HepG2 (cell line): ENCODE data around the gene NUBP1. TPM values are rescaled to one million over a fixed set of nuclear protein-coding genes. Genes with fewer than 3 reads are reported as not detected.

Experiments used
- CEBPG ChIP-seq: IDR thresholded peaks from 2 replicates; pipeline ENCODE4 v1.6.1; 2016
- CTCF ChIP-seq: sonication (generic); formaldehyde crosslinking; IDR thresholded peaks from 2 replicates; pipeline ENCODE4 v1.5.0; 2020; ENCODE audit warnings: mild to moderate bottlenecking, missing genetic modification reagents, moderate library complexity
- HCFC1 ChIP-seq: fragments of 150-350 bp; IDR thresholded peaks from 2 replicates; pipeline ENCODE4 v1.6.1; 2014; ENCODE audit warnings: low read depth, low read length
- HNRNPUL1 ChIP-seq: fragments of 200-400 bp; formaldehyde crosslinking; IDR thresholded peaks from 2 replicates; pipeline ENCODE4 v1.6.1; 2017; ENCODE audit warnings: low read depth, mild to moderate bottlenecking, low read length, moderate library complexity
- KDM5A ChIP-seq: fragments of 200-600 bp; sonication (generic); IDR thresholded peaks from 2 replicates; pipeline ENCODE4 v1.7.0; 2018; ENCODE audit warnings: antibody characterized with exemption, mild to moderate bottlenecking, low read length, borderline replicate concordance
- KLF16 ChIP-seq, 2 experiments: sonication (generic) in 1 of 2; formaldehyde crosslinking in 1 of 2; IDR thresholded peaks; 2 replicates each; pipeline versions ENCODE4 v1.6.1 to v1.8.0; 2016 to 2023; ENCODE audit warnings: missing genetic modification reagents in 2 of 2, missing compliant biosample characterization in 1 of 2
- RFXANK ChIP-seq: IDR thresholded peaks from 2 replicates; pipeline ENCODE4 v1.6.1; 2016
- SIN3A ChIP-seq: IDR thresholded peaks from 2 replicates; pipeline ENCODE4 v1.6.1; 2011; ENCODE audit warnings: low read depth, mild to moderate bottlenecking, control low read depth, low read length, borderline replicate concordance
- SRSF9 ChIP-seq: fragments of 200-400 bp; formaldehyde crosslinking; IDR thresholded peaks from 2 replicates; pipeline ENCODE4 v1.6.1; 2018; ENCODE audit warnings: borderline replicate concordance, mild to moderate bottlenecking, low read depth, low read length; ENCODE audit not compliant: insufficient read depth, poor library complexity, severe bottlenecking
- TFDP1 ChIP-seq: IDR thresholded peaks from 2 replicates; pipeline ENCODE4 v1.6.1; 2016; ENCODE audit warnings: missing compliant biosample characterization, missing genetic modification reagents, borderline replicate concordance
- U2AF2 ChIP-seq: fragments of 200-400 bp; formaldehyde crosslinking; IDR thresholded peaks from 2 replicates; pipeline ENCODE4 v1.6.1; 2017; ENCODE audit warnings: low read depth, mild to moderate bottlenecking, low read length
- ZBTB1 ChIP-seq: sonication (generic); formaldehyde crosslinking; IDR thresholded peaks from 2 replicates; pipeline ENCODE4 v1.4.0; 2020; ENCODE audit warnings: missing genetic modification reagents, borderline replicate concordance
- ZBTB10 ChIP-seq: sonication (generic); formaldehyde crosslinking; IDR thresholded peaks from 2 replicates; pipeline ENCODE4 v1.4.0; 2020; ENCODE audit warnings: missing genetic modification reagents, borderline replicate concordance
- ZFP90 ChIP-seq: sonication (generic); formaldehyde crosslinking; IDR thresholded peaks from 2 replicates; pipeline ENCODE4 v1.8.0; 2022; ENCODE audit warnings: missing genetic modification reagents, mild to moderate bottlenecking, inconsistent platforms, borderline replicate concordance
- ZNF280D ChIP-seq: sonication (generic); formaldehyde crosslinking; IDR thresholded peaks from 2 replicates; pipeline ENCODE4 v1.5.1; 2020; ENCODE audit warnings: mild to moderate bottlenecking, missing genetic modification reagents
- ZNF496 ChIP-seq: sonication (generic); formaldehyde crosslinking; IDR thresholded peaks from 2 replicates; pipeline ENCODE4 v1.8.1; 2023; ENCODE audit warnings: mild to moderate bottlenecking, moderate library complexity, missing genetic modification reagents; ENCODE audit not compliant: insufficient replicate concordance
- ZNF563 ChIP-seq: sonication (generic); formaldehyde crosslinking; IDR thresholded peaks from 2 replicates; pipeline ENCODE4 v1.8.0; 2022; ENCODE audit warnings: mild to moderate bottlenecking, moderate library complexity, missing genetic modification reagents
- ZNF589 ChIP-seq: sonication (generic); formaldehyde crosslinking; conservative IDR thresholded peaks from 2 replicates; pipeline ENCODE4 v1.8.0; 2022; ENCODE audit warnings: mild to moderate bottlenecking, moderate library complexity, missing genetic modification reagents
- ZNF850 ChIP-seq: sonication (generic); formaldehyde crosslinking; conservative IDR thresholded peaks from 2 replicates; pipeline ENCODE4 v1.9.0; 2021; ENCODE audit warnings: mild to moderate bottlenecking, missing genetic modification reagents
- polyA plus RNA-seq, 8 experiments: library from polyadenylated mRNA; depleted of rRNA in 3 of 8; stranded (reverse) in 7 of 8; unstranded in 1 of 8; fragments of >200 nt; fragmentation: Illumina TruSeq in 4 of 8; extraction: Trizol in 4 of 8; gene quantifications; 2 replicates each; pipeline versions ENCODE4 v1.2.1 to v1.2.3, GENCODE V29; 2011 to 2016; ENCODE audit warnings: low read depth in 4 of 8, missing spikeins in 1 of 8, mixed read lengths in 1 of 8; ENCODE audit not compliant: insufficient read depth in 1 of 8
- total RNA-seq, 5 experiments: library from RNA; depleted of rRNA; stranded (reverse); fragments of >200 nt; fragmentation: Illumina TruSeq; extraction: Trizol; gene quantifications; 2 replicates each; pipeline ENCODE4 v1.2.3, GENCODE V29; 2016; ENCODE audit warnings: low read depth in 1 of 5

Gene NUBP1
- total and polyA plus RNA-seq, 2 of the 13 experiments (the other 11 are each of a cell fraction or from before 2014, with no cell fraction given), result 53.5 to 70.4 TPM

- TF ChIP-seq ZBTB10 (CRISPR knock-in tag) (no peak), ZNF850 (CRISPR knock-in tag) (no peak), U2AF2 (no peak), RFXANK (CRISPR knock-in tag) (no peak), KDM5A (no peak), CEBPG (CRISPR knock-in tag) (0 out of 2 replicates have a peak, but pooled peaks have one; percentile 35), CTCF (CRISPR knock-in tag) (0 out of 2 replicates have a peak, but pooled peaks have one; percentile 15), HNRNPUL1 (no peak), ZNF496 (CRISPR knock-in tag) (no peak), TFDP1 (CRISPR knock-in tag) (no peak), ZFP90 (CRISPR knock-in tag) (no peak), ZNF280D (CRISPR knock-in tag) (no peak), ZNF563 (CRISPR knock-in tag) (no peak), ZBTB1 (no peak), KLF16 (CRISPR knock-in tag; IDR thresholded peaks at IDR 0.05) (no peak), SRSF9 (no peak), SIN3A (no peak), ZNF589 (0 out of 2 replicates have a peak, but pooled peaks have one; percentile 1), HCFC1 (no peak)
Measured at GRCh38 chr16:10744370-10745030, 858 bp downstream of the NUBP1 start (continued).
